GM19455 (cell line): Measurements from ENCODE around the gene NELFA.
"Not testable (repeated sequence)": the region's sequence is repeated elsewhere in the genome, so short reads cannot be mapped to it uniquely, and the experiment has no call there.

Experiments used
- ATAC-seq: cut with Tn5 transposase; IDR thresholded peaks from one replicate; pipeline ENCODE4 v1.9.1; 2021; ENCODE audit not compliant: unreplicated experiment

The NELFA gene

DNA sequence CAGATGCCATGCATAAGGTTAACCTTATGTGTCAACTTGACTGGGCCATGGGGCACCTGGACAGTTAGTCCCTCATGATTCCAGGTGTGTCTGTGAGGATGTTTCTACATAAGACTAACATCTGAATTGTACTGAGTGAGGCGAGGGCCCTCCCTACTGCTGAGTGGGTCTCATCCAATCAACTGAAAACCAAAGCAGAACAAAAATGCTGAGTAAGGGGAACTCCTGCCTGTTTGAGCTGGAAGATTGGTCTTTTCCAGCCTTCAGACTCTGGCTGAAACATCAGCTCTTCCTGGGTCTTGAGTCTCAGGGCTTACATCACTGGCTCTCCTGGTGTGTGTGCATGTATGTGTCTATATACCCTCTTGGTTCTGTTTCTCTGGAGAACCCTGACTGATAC, 13.8 kb downstream of the NELFA start:
- no peak for ATAC-seq

- not testable (repeated sequence) for ATAC-seq
Measured at GRCh38 chr4:1993718-1994516, 14.9 kb downstream of the NELFA start.

- ATAC-seq, result no peak
Measured at GRCh38 chr4:1993169-1993516, 15.6 kb downstream of the NELFA start.

GRCh38 chr4:1992468-1993168, 16.2 kb downstream of the NELFA start:
- ATAC-seq, result no peak

DNA sequence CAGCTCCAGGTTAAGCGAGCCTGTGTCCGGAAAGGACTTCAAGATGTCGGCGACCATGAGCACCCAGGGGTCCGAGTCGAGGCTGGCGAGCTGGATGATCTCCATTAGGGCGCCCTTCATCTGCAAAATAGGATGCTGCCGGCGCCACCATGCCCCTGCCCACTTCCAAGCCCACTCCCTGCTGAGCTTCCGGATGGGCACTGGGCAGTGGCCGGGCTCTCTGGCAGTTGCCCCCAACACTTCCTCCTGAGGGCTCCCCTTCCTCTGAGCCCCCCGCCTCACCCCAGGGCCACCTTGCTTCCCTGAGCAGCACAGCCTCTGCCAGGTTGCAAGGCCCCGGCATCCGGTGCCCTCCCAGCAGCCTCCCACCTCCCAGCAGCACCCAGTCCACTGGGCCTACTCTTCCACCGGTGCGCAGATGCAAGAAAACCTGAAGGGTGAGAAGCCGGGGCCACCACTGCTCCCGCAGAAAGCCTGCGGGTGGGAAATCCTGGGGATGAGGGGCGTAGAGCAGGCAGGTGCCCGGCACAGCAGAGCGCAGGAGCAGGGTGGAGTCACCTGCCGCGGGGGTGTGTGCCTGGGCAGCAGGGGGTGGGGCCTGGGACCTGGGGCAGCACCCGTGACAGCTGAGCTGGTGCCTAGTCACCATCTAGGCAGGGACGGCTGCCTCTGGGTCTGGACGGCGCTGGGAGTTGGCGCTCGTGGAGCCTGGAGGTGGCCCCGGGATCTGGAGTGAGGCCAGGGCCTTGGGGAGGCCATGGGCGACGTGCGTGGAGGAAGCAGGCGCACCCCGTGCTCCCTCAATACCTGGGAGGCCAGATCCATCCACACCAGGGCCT, 17.0 kb downstream of the NELFA start:
- ATAC-seq, result no peak

- no peak for ATAC-seq
Measured at GRCh38 chr4:1991087-1991486, 17.7 kb downstream of the NELFA start.

DNA sequence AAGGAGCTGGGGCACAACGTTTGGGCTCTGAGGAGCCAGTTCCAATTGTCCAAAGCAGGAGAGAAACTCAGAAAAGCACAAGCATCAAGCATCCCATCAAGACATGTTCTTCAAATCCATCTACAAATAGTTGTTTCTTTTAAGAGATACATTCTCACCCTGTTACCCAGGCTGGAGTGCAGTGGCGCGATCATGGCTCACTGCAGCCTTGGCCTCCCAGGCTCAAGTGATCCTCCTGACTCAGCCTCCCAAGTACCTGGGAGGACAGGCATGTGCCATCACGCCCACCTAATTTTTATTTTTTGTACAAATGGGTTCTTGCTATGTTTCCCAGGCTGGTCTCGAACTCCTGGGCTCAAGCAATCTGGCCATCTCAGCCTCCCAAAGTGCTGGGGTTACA, 18.1 kb downstream of the NELFA start:
- ATAC-seq, result no peak

DNA sequence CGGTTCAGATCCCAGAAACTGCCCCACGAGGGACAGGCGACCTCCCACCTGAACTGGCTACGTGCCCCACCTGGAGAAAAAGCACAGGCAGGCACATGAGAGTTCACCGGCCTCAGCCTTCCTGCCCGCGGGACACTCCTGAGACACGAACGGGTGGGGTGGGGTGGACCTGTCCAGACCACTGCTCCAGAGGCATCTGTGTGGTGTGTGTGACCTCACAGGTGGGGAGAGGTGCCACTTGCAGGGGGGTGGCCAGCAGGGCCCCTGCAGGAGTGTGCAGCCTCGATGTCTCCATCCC, 18.5 kb downstream of the NELFA start:
- no peak for ATAC-seq

DNA sequence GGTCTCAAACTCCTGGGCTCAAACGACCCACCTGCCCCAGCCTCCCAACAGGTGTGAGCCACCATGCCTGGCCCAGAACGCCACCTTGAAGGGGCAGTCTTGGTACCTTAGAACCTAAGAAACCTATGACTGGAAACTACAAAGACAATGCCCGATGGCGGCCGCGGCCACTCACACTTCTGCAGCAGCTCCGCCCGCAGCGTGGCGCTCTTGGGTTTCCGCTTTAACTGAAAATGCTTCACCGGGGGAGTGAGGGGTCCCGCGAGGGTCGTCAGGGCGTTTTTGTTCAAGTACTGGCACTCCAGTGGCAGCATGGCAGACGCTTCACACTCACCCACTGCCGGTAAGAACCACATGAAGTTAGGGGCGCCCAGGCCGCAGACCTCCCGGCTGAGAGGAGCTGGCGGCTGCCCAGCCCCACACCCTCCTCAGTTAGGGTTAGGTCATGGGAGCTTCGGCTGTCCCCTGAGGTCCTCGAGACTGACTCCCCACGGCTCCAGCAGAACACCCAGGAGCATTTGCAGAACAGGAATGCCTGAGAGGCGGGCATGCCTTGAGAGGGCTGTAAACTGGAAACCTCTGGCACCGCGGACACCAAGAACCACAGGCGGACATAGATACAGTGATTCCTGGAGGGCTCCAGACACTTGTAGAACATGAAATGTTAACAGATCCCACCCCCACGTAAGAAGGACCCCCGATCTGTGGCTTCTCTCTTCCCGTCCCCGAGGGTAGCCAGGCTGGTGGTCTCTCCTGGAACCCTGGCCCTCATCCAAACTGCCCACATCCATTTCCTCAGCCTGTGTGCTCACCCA, 19.0 kb downstream of the NELFA start:
- no peak for ATAC-seq

- no peak for ATAC-seq
Measured at GRCh38 chr4:1988327-1988724, 20.4 kb downstream of the NELFA start.

DNA sequence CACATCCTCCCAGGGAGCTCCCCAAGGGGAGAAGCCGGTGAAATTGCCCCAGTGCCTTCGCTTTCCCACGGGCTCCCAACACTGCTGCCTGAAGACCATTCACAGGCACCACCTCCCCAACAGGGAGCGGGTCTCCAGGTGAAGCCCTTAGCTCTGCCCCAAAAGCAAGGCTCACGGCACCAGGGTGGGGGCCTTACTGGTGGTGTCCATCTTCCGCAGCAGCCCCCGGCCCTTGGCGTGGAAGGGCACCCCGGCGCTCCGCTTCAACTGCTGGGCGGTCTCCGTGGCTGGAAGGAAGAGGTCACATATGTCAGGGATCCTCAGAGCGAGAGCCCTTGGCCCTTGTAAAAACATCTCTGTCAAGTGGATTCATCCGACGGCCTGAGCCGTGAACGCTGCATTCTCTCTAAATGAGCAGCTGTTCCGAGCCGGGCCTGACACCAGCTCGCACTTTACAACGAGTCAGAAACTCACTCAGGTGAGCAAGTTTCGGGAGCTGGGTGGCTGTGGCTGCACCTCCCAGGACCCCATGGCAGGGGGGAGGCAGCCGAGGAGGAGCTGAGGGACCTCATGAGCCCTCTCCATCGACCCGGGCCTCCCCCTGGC, 20.9 kb downstream of the NELFA start:
- ATAC-seq, result no peak

- no peak for ATAC-seq
Measured at GRCh38 chr4:1987296-1987695, 21.5 kb downstream of the NELFA start.

DNA sequence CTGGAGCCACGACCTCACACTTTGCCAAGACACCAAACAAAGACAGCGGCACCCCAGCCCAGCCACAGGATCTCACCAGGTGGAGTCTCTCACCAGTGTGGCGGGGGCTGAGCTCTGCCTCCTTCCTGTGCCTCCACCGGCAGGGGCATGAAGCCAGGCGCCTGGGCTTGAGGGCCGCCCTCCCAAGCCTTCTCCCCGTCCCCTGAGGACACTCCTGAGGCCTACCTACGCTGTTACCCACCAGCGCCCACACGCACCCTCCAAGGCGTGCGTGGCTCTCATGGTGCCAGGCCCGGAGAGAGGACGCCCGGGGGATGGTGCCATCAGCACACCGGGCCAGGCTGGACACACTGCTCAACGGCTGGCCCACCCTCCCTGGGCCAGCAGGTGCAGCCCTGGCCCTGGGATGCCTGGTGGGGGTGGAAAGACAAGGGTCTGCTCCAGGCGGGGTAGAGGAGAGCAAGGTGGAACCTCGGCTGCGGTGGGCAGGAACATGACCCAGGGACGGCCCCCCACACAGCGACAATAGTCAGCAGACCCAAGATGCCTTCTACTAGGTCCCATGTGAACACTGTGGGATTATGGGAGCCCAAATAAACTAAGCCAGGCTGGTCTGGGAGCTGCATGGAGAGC, 22.1 kb downstream of the NELFA start:
- ATAC-seq, result no peak

DNA sequence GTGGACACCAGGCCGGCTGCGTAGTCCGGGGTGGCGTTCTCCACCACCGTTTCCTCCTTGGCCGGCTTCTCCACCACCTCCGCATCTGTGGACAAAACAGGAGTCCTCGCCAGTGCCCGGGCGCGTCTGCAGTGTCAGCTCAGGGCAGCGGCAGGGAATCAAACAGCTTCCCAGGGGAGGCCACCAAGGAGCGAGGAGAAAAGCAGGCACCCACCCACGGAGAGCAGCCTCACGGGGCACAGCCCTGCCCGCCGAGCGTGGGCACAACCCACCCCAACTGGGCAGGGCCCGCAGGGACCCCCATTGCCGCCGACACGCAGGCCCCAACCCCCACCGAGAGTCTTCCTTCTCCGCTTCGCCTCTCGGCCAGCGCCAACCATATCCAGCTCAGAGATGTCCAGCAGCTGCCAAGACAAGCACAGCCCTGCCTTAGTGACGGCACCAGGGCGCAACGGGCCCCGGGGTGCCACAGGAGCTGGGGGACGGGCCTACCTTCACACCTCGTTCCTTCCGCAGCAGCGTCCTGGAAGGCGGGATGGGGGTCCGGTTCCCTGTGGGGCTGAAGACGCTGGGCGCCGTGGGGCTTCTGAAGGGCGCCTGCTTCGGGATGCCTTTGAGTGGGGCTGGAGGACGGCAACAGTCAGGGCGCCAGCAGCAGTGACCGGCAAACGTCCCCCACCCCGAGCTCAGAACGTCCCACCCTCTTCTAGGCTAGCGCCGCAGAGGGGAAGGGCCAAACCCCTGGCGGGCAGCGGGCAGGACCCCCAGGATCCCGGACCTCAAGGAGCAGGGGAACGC, 22.8 kb downstream of the NELFA start:
- no peak for ATAC-seq

GRCh38 chr4:1985294-1985693, 23.5 kb downstream of the NELFA start:
- ATAC-seq, result no peak

DNA sequence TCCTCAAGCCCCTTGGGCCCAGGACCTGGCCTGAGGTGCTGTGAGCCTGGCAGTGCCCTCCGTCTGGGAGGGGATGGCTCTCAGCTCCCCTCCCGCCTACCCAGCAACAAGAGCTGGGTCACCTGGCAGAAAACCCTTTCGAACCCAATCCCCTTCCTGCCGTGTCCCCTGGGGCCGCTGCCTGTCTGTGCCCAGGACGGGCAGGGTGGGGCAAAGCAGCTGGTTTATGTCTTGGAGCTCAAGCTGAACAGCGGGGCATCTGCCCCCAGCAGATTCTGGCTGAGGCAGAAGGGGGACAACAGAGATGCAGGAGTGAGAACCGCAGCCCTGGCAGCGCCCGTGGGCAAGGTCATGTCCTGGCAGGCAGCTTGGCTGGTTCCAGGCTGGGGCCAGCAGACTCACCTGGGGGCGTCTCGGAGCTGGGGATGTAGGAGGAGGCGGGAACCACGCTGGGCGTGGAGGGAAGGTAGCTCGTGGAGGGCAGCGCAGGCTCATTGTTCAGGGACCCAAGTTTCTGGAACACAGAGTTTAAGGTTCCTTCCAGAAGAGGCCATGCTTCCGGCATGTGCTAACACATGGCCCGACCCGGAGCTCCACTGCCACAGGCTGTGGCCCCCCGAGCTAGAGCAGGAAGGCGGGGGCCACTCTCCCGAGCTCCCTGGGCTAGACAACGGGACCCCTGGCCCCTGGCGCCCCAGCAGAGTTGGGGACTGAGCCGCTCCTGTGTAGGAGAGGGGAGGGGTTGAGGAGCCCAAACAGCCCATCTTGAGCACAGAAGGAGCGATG, 24.2 kb downstream of the NELFA start:
- no peak for ATAC-seq

- ATAC-seq, result no peak
Measured at GRCh38 chr4:1983846-1984405, 24.8 kb downstream of the NELFA start.

DNA sequence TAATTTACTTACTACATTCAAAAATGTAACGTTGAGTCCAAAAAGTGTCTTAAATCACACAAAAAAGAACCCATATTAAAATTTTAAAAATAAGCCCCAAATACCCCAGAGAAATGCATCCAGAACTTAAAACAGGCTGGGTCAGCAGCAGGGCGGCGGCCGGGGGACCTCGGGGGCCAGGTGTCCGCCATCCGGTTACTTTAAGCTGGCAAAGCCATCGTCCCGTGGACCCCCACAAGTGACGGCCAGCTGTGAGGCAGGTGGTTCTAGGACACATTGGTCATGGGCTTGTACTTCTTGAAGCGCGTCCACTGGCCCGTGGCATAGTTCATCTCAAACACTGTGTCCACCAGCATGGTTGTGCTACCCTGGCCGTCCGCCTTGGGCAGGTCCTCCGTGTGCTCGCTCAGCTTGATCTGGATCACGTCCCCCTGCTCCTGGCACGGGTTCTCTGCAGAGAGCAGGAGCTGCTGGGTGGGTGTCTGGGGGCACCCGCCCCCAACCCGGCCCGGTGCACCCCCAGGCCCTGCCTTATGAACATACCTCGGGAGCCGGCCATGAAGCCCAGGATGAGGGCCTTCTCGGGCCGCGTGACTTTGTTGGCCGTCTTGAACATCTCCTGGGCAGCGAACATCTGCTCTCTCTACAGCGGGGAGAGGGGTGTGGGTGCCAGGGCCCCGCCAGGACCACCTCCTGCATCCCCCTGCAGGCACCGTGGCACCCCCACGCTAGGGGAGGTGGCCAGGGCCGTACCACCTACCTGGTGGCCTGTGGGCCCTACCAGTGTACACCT, 25.5 kb downstream of the NELFA start:
- no peak for ATAC-seq
